Fibroblast of skin of left quadriceps (primary cell): Measurements from ENCODE around the gene SYT4.

Source experiments
- DNase-seq, 2 experiments: peaks; one replicate each; pipeline ENCODE4 v3.0.0-alpha.2; 2013; ENCODE audit warnings: low read depth in 2 of 2

SYT4 gene

DNA sequence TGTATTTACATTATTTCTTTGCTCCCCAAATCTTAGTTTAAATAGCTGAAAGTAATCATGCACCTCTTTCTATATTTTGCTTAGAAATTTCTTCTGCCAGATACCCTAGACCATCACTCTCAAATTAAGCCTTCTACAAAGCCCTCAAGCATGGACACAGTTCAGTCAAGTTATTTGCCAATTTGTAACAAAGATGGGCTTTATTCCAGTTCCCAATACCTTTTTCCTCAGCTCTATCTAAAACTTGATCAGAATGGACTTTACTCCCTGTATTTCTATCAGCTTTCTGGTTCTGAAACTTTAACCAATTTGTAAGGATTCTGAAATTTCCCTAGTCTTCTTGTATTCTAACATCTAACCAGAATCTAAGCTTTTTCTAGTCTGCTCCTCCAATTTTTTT lies 56.6 kb downstream of the SYT4 start:
- no peak for DNase-seq
